Left cardiac atrium (tissue), 4 donors: ENCODE data around the gene TPST2. TPM values are rescaled to one million over a fixed set of nuclear protein-coding genes. Genes with fewer than 3 reads are reported as not detected.

Experiments
- ATAC-seq, 2 donors: fragments of 200-7000 bp; cut with Tn5 transposase; one replicate each; pipeline ENCODE4 v1.9.1; 2020; ENCODE audit warnings: mild to moderate bottlenecking in 2 of 2, moderate library complexity in 2 of 2
- DNase-seq: peaks from one replicate; pipeline ENCODE4 v3.0.0-alpha.2; 2020
- intact Hi-C, 2 donors: fragments of 100-400 bp; cut with DNase I; formaldehyde crosslinking; loops; one replicate each; pipeline versions ENCODE4 v1.14.1 to v1.15.1; 2022 to 2023
- total RNA-seq, 2 donors: library from RNA; stranded (reverse); fragmentation: NEBNext Ultra II Directional; extraction: Animal tissue kit (Norgen Biotek cat#: 25700); gene quantifications; one replicate each; pipeline ENCODE4 v1.2.1, GENCODE V29; 2021
- donor health status: DM: no; HTN: yes; CAD: no.
- donor health status: DM: no; HTN: yes; CAD: no; lungs with severe emphysema.
- donor health status: DM: yes; HTN: yes; CAD: no.
- donor health status: Dilated cardiomyopathy.

Gene TPST2
- total RNA-seq, 2 donors from 2014 or later, result 22.1 to 36.5 TPM

DNA sequence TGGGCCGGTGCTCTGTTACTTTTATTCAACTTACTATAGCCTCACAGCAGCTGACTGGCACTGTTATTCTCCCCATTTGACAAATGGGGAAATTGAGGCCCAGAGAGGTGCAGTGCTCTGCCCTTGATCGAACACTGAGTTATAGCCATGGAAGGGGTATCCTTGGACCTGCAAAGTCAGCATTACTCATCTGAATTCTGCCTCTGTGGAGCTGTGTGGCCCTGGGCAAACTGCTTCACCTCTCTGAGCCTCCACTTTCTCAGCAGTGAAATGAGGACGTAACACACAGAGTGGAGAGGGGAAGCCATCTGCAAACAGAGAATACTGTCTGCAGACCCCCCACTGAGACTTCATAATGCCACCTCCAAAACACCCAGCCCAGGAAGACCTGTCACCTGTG is 25.3 kb downstream of the TPST2 start:
- intact Hi-C loops, result no loop called here
- ATAC-seq (no peak), DNase-seq (no peak)

DNA sequence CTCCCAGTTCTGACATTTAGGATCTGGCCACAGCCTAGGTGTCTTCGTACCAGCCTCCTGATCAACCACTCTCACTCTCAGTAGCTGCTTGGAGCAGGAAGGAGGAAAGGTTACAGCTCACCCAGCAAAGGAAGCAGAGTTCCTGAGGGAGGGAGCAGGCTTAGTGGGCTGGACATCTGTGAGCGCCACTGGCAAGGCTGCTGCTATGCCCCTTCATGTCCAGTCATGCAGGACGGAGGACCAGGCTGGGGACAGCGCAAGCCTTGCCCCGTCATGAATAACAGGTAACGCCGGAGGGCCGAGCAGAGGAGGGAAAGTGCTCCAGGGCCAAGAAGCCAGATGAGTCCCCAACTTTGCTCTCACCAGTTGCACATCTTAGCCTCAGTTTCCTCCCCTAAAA is 25.8 kb downstream of the TPST2 start:
- ATAC-seq (no peak), DNase-seq (no peak)
- intact Hi-C loops, result no loop called here

DNA sequence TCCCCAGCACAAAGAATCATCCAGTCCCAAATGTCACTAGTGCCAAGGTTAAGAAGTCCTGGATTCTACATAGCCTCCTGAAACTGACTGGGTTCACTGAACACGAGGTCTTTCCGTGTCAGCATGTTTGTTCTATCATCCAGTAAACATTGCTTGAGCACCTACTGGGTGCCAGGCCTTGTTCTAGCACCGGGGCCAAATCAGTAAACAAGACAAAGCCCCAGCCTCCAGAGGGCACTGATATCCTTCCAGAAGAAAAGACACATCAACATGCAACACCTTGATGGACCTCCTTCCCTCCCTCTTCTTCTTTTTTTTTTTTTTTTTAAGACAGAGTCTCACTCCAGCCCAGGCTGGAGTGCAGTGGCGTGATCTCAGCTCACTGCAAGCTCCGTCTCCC is 26.9 kb downstream of the TPST2 start:
- DNase-seq (no peak), ATAC-seq (no peak)
- intact Hi-C loops, result no loop called here

DNA sequence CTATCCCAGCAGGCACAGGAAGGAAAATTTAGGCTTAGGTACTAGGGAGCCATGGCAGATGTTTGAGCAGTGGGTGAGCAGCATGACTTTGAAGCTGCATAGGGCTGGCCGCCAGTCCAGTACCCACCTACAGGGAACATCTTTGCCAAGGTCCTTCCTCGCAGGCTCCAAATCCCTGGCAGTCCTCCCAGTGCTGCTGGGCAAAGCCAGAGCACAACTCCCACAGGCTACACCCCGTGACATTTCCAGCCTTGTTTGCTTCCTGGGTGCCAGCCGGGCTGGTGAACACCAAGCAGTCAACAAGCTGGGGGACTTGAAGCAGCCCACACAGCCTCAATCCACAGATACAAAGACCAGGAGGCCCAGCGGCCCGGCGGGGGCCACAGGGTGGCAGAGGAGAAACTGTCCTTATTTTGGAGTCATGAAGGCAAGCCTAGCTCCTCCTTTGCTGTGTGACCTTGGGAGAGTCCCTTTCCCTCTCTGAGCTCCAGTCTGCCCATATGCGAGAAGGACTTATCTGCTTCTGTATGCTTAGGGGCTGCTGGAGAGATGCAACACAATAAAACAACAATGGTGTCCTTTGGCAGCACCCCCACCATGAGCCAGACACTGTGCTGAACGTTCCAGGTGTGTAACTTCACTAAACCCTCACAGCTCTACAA is 28.0 kb downstream of the TPST2 start:
- intact Hi-C loops, result no loop called here
- peak; percentile 83 to 85 for ATAC-seq
- peak; percentile 68 for DNase-seq

DNA sequence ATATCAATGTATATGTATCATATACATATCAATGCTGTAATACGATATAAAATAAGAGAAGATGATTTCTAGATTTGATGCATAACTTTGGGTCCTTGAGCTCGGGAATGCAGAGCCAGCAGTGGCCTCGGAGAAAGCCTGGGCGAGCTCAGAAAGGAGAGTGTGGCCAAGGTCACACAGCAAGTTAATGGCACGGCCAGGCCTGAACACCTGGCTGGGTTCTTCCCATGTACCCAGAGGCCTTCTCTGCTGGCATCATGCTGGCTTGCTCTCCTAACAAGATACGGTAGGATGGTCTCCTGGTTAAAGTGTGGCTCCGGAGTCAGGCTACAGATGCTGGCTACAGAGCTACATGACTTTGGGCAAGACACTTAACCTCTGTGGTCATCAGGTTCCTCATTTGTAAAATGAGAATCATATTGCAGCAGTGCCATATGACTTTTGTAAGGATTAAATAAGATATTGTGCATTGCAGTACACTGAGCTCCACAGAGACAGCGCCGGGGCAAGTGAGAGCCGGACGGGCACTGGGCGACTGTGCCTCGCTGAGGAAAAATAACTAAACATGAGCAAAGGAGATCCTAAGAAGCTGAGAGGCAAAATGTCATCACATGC is 29.9 kb downstream of the TPST2 start:
- ATAC-seq, result no peak
- no peak for DNase-seq
- intact Hi-C loops, result no loop called here

DNA sequence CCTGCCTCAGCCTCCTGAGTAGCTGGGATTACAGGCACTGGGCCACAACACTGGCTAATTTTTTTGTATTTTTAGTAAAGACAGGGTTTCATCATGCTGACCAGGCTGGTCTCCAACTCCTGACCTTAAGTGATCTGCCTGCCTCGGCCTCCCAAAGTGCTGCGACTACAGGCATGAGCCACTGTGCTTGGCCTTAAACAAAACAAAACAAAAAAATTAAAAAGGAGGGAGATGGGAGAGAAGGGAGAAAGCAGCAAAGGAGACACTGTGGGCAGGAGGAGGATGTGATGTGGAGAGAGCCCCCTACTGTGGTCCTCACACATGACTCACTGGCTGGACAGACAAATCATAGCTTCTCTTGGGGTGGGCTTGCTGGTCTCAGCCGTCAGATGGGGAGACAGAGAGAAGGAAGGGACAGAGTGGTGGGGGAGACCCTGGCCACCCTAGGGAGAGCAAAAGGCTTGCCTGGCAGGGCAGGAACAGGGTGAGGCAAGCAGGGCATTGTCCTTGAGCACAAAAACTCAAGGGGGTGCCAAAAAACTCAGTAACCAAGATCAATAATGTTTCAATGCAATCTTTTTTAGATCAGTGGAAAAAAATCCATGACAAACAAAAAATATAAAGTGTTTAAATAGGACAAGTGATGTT is 31.6 kb downstream of the TPST2 start:
- no peak for DNase-seq
- no peak for ATAC-seq
- intact Hi-C loops, result no loop called here

DNA sequence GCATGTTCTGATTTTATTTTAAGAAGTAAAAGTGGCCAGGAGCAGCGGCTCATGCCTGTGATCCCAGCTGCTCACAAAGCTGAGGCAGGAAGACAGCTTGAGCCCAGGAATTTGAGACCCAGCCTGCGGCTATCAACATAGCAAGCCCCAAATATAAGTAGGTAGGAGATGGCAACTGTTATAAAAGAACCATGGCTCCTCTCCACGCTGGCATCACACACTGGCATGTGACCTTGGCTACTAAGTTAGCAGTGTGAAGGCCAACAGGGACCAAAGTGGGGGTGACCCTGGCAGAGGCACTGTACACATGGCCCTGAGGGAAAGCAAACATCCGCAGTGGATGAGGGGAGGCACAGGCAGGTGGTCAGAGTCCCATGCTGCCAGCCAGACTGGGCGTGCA is 33.0 kb downstream of the TPST2 start:
- no peak for DNase-seq
- intact Hi-C loops, result no loop called here
- peak; percentile 9 to 29 for ATAC-seq

DNA sequence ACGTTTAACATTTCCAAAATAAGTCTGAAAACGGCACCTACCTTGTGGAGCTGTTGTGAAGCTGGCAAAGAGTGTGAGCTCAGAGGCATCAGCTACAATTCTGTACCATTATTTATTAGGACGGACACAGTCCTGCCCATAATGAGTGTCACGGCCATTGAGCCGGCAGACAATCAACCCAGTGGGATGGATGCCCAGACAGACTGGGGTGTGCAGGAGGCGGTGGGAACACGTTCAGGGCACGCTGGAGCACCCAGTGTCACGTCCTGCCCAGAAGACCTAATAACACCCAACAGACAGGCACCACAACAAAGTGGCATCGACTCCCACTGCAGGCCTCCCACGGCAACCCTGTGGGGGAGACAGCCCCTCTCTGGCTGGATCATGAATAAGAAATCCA is 34.5 kb downstream of the TPST2 start:
- intact Hi-C loops, result no loop called here
- DNase-seq (no peak), ATAC-seq (peak; percentile 43 to 47)

DNA sequence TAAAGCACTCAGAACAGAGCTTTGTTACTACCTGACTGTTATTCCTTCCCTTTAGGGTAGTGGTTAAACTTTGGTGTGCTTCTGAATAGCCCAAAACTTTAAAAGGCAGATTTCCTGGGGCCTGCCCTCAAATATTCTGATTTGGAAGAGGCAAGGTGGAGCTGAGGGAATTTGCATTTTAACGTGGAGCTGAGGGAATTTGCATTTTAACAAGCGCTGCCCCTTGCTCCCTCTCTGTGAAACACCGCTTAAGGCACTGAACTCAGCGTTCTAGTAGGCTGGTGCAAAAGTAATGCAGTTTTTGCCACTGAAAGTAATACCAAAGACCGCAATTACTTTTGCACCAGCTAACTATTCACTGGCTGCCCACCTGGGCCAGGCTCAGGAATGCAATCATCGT is 35.0 kb downstream of the TPST2 start:
- no peak for DNase-seq
- intact Hi-C loops, result no loop called here

DNA sequence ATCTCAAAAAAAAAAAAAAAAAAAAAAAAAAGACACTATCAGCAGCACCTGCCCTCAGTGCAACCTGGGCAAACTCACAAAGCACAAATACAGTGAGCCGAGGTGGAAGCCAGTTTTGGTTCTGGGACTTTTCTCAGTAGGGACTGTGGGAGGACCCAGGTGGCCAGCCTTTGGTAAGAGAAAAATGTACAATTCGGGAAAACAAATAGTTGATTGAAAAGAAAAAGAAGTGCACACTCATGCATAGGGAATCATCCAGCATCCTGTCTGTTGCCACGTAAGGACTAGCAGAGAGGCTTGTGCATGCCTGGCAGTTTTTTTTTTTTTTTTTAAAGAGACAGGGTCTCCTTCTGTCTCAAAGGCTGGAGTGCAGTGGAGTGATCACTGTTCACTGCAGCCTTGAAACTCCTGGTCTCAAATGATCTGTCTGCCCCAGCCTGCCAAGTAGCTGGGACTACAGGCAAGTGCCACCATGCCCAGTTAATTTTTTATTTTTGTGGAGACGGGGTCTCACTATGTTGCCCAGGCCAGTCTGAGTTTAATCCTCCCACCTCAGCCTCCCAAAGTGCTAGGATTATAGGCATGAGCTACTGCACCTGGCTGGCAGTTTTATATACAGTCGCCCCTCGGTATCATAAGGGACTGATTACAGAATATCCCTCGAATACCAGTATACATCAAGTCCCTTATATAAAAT is 36.7 kb downstream of the TPST2 start:
- no peak for ATAC-seq
- intact Hi-C loops, result no loop called here
- no peak for DNase-seq

More for the DNA sequence above, 35.0 kb downstream of the TPST2 start:
- ATAC-seq, result no peak

DNA sequence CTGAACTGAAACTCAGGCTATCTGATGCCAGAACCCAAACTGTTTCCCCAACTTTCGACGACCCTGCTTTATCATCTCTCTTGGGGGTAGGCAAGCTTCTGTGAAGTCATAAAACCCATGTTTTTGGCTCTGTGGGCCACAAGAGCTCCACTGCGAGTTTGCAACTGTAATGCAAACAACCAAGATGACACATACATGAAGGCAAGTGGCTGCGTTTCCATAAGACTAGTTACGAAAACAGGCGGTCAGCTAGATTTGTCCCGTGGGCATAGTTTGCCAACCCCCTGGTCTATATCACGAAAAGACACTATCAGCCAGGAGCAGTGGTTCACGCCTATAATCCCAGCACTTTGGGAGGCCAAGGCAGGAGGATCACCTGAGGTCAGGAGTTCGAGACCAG is 37.5 kb downstream of the TPST2 start:
- intact Hi-C loops, result no loop called here
- DNase-seq (no peak), ATAC-seq (no peak)

DNA sequence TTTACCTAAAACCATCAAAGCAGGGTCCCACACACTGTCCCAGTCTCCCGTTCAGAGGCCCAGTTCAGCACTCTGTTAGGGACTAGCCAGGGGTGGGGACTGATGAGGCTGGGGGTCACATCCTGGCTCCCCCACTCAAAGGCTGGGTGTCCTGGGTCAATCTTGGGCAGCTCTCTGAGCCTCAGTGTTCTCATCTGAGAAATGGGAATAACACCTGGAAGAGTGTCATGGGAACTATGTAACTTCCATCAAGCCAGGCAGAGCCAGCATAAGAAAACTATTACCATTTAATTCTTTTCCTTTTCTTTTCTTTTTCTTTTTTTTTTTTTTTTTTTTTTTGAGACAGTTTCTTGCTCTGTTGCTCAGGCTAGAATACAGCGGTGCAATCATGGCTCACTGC is 38.4 kb downstream of the TPST2 start:
- no peak for DNase-seq
- intact Hi-C loops, result no loop called here
- no peak for ATAC-seq

DNA sequence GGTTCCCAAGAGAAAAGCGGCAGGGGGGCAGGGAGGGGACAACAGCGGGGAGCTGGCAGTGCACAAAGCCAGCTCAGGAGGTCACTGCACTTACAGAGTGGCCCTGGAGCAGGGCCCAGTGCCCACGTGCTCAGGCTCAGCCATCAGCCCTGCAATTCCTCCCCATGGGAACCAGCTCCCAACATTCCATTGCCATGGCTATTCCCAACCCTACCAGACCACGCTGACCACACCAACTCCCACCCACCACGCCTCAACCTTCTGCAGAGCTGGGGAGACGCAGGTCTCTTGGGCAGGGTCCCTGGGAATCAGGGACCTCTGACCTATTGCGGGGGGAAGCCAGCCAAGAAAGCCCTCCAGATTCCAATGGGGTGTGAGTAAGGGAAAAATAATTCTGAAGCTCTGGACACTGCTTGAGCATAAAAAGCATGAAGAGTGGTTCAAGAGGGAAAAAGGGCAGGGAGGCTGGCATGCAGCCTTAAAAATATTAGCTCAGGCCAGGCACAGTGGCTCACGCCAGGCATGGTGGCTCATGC is 39.4 kb downstream of the TPST2 start:
- intact Hi-C loops, result no loop called here
- DNase-seq (peak; percentile 69), ATAC-seq (peak; percentile 89)

DNA sequence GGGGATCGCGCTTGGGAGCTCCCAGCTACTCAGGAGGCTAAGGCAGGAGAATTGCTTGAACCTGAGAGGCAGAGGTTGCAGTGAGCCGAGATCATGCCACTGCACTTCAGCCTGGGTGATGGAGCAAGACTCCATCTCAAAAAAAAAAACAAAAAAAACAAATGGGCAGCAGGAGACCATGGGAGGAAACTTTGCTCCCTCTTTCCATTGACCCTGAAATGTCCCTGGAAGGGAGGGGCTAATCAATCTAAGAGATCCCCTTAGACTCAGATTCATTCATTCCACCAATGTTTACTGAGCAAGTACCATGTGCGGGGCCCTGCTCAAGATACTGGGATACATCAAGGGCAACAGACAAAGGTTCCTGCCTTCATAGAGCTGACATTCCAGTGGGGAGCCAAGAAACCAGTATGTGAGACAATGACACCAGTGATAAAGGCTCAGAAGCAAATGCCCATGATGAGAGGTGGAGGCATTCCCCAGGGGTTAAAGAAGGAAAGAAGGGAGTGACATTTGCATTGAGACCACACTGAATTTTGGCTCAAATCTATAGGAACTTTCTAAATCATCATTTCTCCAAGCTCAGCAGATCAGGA is 39.9 kb downstream of the TPST2 start:
- ATAC-seq, result peak; percentile 7 to 20
- intact Hi-C loops, result no loop called here
- no peak for DNase-seq

DNA sequence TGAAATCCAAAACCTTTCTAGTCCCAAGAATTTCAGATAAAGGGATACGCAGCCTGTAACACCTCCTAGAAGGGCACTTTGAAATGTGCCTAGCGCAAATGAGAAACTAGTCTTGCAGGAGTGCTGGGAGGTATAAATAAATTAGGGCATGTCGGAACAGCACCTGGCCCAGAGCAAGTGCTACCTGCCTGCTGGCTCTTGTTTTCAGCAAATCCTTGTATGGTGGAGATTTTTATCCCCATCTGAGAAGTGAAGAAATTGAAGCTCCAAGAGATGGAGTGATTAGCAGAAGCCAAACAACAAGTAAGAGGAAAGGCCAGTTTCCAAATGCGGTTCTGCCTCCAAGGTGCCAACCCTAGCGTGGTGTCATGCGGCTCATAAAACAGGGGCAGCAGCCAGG is 40.9 kb downstream of the TPST2 start:
- intact Hi-C loops, result no loop called here
- no peak for DNase-seq
- no peak for ATAC-seq

DNA sequence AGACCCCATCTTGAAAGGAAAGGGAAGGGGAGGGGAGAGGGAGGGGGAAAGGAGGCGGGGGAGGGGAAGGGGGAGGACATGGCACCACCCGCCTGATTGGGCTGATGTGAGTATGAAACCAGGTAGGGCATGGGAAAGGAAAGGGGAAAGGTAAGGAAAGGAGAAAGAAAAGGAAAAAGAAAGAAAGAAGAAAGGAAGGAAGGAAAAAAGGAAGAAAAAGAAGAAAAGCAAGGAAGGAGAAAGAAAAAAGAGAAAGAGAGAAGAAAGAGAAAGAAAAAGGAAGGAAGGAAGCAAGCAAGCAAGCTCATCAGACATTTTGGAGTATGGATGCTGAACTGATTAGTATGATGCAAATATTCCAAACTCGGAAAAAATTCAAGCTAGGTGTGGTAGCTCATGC is 41.6 kb downstream of the TPST2 start:
- no peak for ATAC-seq
- DNase-seq, result no peak
- intact Hi-C loops, result no loop called here

DNA sequence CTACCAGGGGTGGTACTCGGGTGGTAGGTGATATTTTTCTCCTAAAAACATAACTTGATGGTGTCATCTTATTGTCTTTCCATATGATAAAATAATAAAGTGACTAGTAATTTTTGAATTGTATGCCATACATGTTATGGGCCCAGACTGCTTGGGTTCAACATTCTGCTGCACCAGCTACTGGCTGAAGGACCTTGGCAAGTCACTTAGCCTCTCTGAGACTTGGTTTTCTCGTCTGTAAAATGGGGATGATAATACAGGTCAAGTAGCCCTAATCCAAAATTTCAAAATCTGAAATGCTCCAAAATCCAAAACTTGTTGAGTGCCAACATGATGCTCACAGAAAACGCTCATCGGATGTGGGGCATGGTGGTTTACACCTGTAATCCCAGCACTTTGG is 42.1 kb downstream of the TPST2 start:
- DNase-seq, result no peak
- no peak for ATAC-seq
- intact Hi-C loops, result no loop called here

DNA sequence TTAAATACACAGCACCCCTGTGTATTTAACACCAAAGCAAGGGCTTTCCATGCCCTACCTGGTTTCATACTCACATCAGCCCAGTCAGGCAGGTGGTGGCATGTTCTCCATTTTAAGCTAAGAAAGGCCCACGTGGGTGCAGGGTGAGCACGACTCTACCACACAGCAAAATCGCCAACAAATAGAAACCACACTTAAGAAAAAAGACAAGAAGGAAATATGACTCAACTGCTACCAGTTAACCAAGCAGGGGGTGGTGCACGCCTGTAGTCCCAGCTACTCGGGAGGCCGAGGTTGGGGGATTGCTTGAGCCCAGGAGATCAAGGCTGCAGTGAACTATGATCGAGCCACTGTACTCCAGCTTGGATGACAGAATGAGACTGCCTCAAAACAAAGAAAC is 42.5 kb downstream of the TPST2 start:
- DNase-seq (no peak), ATAC-seq (no peak)
- intact Hi-C loops, result no loop called here

DNA sequence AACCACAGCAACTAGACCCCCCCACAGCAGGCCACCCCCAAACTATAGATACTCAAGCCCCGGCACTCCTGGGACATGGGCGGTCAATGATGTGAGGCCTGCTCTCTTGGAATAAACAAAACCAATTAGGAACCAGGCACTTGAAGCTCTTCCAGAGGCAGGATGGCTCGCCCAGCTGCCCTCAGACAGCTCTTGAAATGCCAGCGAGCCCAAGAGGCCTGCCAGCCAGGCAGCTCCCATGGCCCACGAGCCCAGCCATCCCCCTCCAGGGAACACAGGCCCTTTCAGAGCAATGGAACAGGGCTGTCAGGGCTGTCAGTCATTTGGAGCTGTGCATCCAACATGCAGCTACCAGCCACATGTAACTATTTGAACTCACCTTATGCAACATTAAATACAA is 43.6 kb downstream of the TPST2 start:
- DNase-seq (no peak), ATAC-seq (peak; percentile 37 to 54)
- intact Hi-C loops, result no loop called here

DNA sequence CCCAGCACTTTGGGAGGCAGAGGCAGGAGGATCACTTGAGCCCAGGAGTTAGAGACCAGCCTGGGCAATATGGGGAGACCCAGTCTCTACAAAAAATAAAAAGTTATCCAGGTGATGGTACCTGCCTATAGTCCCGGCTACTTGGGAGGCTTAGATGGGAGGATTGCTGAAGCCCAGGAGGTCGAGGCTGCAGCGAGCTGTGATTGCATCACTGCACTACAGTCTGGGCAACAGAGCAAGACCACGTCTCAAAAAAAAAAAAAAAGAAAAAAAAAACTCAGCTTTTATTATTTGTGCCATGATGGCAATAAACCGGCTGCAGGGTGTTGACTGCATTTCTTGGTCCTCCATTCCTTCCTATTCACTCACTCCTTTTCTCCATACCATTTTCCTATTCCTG is 44.1 kb downstream of the TPST2 start:
- ATAC-seq, result no peak
- DNase-seq, result no peak
- intact Hi-C loops, result no loop called here
